ENCODE measurements around the gene WDFY4. TPM values are rescaled to one million over a fixed set of nuclear protein-coding genes. Genes with fewer than 3 reads are reported as not detected.
A peak's percentile ranks its signal among the peaks of the same experiment; 100 is the strongest.
"Not testable (repeated sequence)": the region's sequence is repeated elsewhere in the genome, so short reads cannot be mapped to it uniquely, and the experiment has no call there.

The WDFY4 gene
- total RNA-seq, 1 donor from 2014 or later = not detected

GRCh38 chr10:48638158-48638557, 46.5 kb upstream of the WDFY4 start:
- H3K27ac Mint-ChIP-seq (ENCODE audit: unreplicated experiment) = no peak overlapping the region
- H3K27me3 Mint-ChIP-seq (ENCODE audit: unreplicated experiment) = peaks cover 8% of the 10 kb centered on the region
- peaks cover 13% of the 10 kb centered on the region for H3K9me3 Mint-ChIP-seq (ENCODE audit: unreplicated experiment)
- H3K4me3 Mint-ChIP-seq (ENCODE audit: unreplicated experiment) = no peak overlapping the region
- TF ChIP-seq CTCF (IDR thresholded peaks at IDR 0.05) = no peak
- peak; percentile 56 for DNase-seq (ENCODE audit: extremely low spot score, unreplicated experiment)
- H3K4me1 Mint-ChIP-seq (ENCODE audit: unreplicated experiment) = peaks cover 19% of the 10 kb centered on the region
- peaks cover 2% of the 10 kb centered on the region for H3K36me3 Mint-ChIP-seq (ENCODE audit: unreplicated experiment)

DNA sequence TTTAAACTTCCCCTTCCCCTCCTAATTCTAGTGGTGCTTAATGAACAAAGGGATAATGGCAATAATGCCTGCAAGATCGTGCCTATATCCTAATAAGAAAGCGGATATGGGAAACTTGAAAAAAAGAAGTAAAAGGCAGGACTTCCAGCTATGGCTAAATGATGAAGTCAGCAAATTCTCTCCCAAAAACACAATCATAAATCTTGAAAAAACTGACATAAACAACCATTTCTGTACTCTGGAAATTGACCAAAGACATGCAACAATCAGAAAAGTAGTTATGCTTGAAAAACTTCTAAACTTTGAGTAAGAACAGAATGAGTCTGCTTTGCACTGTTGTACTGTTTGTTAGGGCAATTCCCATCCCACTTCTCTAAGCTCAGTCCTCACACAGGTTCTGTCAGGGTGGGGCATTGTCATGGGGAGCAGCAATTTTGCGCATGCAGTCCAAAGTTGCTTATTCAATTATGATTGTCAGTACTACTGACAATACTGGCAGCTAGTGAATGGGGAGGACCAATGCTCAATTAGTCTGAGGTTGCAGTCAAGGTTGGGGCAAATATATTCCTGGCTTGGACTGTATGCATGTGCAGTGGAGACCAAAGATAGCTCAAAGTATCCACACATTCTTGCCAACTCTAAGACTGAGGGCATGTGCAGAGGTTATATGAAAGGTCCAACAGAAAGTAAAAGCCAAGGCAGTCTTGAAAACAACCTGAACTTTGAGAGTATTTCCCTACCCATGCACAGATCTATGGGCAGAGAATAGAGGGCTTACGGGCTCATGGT, 45.7 kb upstream of the WDFY4 start:
- no peak for TF ChIP-seq CTCF (IDR thresholded peaks at IDR 0.05)
- Mint-ChIP-seq H3K9me3 (ENCODE audit: unreplicated experiment) (peaks cover 13% of the 10 kb centered on the region), H3K36me3 (ENCODE audit: unreplicated experiment) (peaks cover 2% of the 10 kb centered on the region), H3K4me1 (ENCODE audit: unreplicated experiment) (peaks cover 12% of the 10 kb centered on the region), H3K27me3 (ENCODE audit: unreplicated experiment) (peaks cover 8% of the 10 kb centered on the region), H3K27ac (ENCODE audit: unreplicated experiment) (no peak overlapping the region), H3K4me3 (ENCODE audit: unreplicated experiment) (no peak overlapping the region)
- DNase-seq (ENCODE audit: extremely low spot score, unreplicated experiment) = peak; percentile 59

- TF ChIP-seq CTCF (IDR thresholded peaks at IDR 0.05) = no peak
- Mint-ChIP-seq H3K27me3 (ENCODE audit: unreplicated experiment) (peaks cover 14% of the 10 kb centered on the region), H3K9me3 (ENCODE audit: unreplicated experiment) (peaks cover 13% of the 10 kb centered on the region), H3K36me3 (ENCODE audit: unreplicated experiment) (peaks cover 2% of the 10 kb centered on the region), H3K4me3 (ENCODE audit: unreplicated experiment) (no peak overlapping the region), H3K4me1 (ENCODE audit: unreplicated experiment) (peaks cover 5% of the 10 kb centered on the region), H3K27ac (ENCODE audit: unreplicated experiment) (no peak overlapping the region)
- no peak for DNase-seq (ENCODE audit: extremely low spot score, unreplicated experiment)
These were observed 45.0 kb upstream of the WDFY4 start for GRCh38 chr10:48639632-48640031.

DNA sequence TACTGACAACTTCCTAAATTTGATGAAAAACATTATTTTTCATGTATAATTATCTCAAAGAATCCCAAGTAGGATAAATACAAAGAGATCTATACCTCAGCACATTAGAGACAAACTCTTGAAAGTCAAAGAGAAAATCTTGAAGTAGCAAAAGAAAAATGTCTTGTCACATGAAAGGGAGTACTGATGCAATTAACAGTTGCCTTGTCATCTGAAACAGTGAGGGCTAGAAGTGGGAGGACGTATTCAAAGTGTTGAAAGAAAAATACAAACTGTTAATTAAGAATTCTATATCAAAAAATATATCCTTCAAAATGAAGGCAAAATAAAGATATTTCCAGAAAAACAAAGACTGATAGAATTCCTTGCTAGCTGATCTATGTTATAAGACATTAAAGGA, 44.3 kb upstream of the WDFY4 start:
- DNase-seq (ENCODE audit: extremely low spot score, unreplicated experiment) = no peak
- Mint-ChIP-seq H3K9me3 (ENCODE audit: unreplicated experiment) (peaks cover 13% of the 10 kb centered on the region), H3K27me3 (ENCODE audit: unreplicated experiment) (peaks cover 18% of the 10 kb centered on the region), H3K36me3 (ENCODE audit: unreplicated experiment) (peaks cover 2% of the 10 kb centered on the region), H3K27ac (ENCODE audit: unreplicated experiment) (no peak overlapping the region), H3K4me3 (ENCODE audit: unreplicated experiment) (no peak overlapping the region), H3K4me1 (ENCODE audit: unreplicated experiment) (no peaks in the 10 kb centered on the region)
- no peak for TF ChIP-seq CTCF (IDR thresholded peaks at IDR 0.05)

GRCh38 chr10:48641099-48641690, 43.5 kb upstream of the WDFY4 start:
- H3K4me3 Mint-ChIP-seq (ENCODE audit: unreplicated experiment); H3K4me1 Mint-ChIP-seq (ENCODE audit: unreplicated experiment); H3K27ac Mint-ChIP-seq (ENCODE audit: unreplicated experiment); DNase-seq (ENCODE audit: extremely low spot score, unreplicated experiment); H3K36me3 Mint-ChIP-seq (ENCODE audit: unreplicated experiment): not testable (repeated sequence)
- Mint-ChIP-seq H3K27me3 (ENCODE audit: unreplicated experiment) (peaks cover 22% of the 10 kb centered on the region), H3K9me3 (ENCODE audit: unreplicated experiment) (peaks cover 13% of the 10 kb centered on the region)
